ENCODE measurements around the gene MEGF6.

The MEGF6 gene

GRCh38 chr1:3611170-3612019 is at the start of gene MEGF6:
TSS of gene MEGF6 (minus strand) at chr1:3611508. CDS start at chr1:3611268, 240 bp downstream.
- DNase-seq = no peak

GRCh38 chr1:3660704-3661103 is 49.4 kb upstream of the MEGF6 start:
- no peak for DNase-seq

- DNase-seq = no peak
Measured at GRCh38 chr1:3659093-3659492, 47.8 kb upstream of the MEGF6 start.

GRCh38 chr1:3658231-3658615 is 46.9 kb upstream of the MEGF6 start:
- no peak for DNase-seq

GRCh38 chr1:3657578-3658230 is 46.4 kb upstream of the MEGF6 start:
- DNase-seq = no peak

- no peak for DNase-seq
Measured at GRCh38 chr1:3657096-3657475, 45.8 kb upstream of the MEGF6 start.

GRCh38 chr1:3656450-3657095 is 45.3 kb upstream of the MEGF6 start:
- DNase-seq = no peak

- DNase-seq = no peak
Measured at GRCh38 chr1:3654549-3655281, 43.4 kb upstream of the MEGF6 start.

GRCh38 chr1:3653286-3653618 is 41.9 kb upstream of the MEGF6 start:
- DNase-seq = no peak

GRCh38 chr1:3652548-3653285 is 41.4 kb upstream of the MEGF6 start:
- DNase-seq = no peak

- DNase-seq = no peak
Measured at GRCh38 chr1:3651930-3652547, 40.7 kb upstream of the MEGF6 start, which contains the start of gene TP73. TSS of gene TP73 (plus strand) at chr1:3652516. CDS start at chr1:3682366, 29,850 bp downstream.

- no peak for DNase-seq
Measured at GRCh38 chr1:3651026-3651929, 40.0 kb upstream of the MEGF6 start.

GRCh38 chr1:3650248-3651025 is 39.1 kb upstream of the MEGF6 start:
- no peak for DNase-seq

GRCh38 chr1:3649342-3650247 is 38.3 kb upstream of the MEGF6 start, which contains the start of gene WRAP73:
TSS of gene WRAP73 (minus strand) at chr1:3650103. CDS start at chr1:3649999, 104 bp downstream.
- DNase-seq = peak; percentile 84

GRCh38 chr1:3646596-3646995 is 35.3 kb upstream of the MEGF6 start:
- DNase-seq = no peak

GRCh38 chr1:3645666-3646355 is 34.5 kb upstream of the MEGF6 start:
- DNase-seq = no peak

- DNase-seq = no peak
Measured at GRCh38 chr1:3645247-3645646, 33.9 kb upstream of the MEGF6 start.

GRCh38 chr1:3644273-3644672 is 33.0 kb upstream of the MEGF6 start:
- no peak for DNase-seq
